ENCODE data around the gene SPATA18. TPM values are rescaled to one million over a fixed set of nuclear protein-coding genes. Genes with fewer than 3 reads are reported as not detected.

SPATA18 gene
- total and polyA plus RNA-seq, 9 of the 15 experiments (the other 6 are each of a cell fraction or from before 2014, with no cell fraction given): 0.09 TPM; not detected in 8

- TF ChIP-seq ZNF77 (CRISPR knock-in tag; IDR thresholded peaks at IDR 0.05): no peak
Measured at GRCh38 chr4:52049266-52049665, 1.8 kb upstream of the SPATA18 start (continued).

DNA sequence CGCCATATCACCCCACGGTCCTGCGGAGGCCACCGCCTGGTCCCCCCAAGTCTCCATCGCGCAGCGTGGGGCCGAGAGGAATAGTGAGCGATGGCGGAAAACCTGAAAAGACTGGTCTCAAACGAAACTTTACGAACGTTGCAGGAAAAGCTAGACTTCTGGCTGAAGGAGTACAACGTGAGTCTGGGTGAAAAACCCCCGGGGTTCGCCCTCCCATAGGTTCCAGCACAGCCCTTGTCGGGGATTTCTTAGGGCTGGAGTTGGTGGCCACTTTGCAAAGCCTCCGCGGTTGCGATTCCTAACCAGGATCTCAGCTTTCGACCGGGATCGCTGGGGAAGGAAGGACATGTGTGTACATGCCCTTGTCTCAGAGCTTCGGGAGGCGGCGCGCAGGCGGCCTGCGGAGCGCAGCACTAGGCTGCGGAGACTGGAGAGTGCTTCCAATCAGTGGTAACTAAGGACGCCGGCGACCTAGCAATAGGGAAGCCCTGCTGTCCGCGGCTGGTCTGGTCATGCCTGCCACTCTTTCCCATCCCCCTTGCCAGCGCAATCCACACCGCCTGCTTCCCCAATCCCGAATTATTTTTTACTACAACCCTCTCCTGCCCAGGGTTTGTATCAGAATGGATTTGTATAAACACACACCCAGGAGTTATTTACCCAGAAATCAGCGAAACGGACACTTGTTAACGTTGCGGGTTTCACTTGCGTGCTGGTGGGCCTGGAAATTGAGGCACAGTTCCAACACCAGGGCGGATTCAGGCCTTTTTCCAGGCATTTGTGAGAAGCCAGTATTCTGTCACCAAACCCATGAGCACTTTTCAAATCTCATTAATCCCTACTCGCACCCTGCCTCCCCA is 741 bp downstream of the SPATA18 start:
- DNase-seq (ENCODE audit: extremely low read depth in 1 of 4, low spot score in 3 of 4) (no peak), FAIRE-seq (no peak), ATAC-seq (no peak)
- Histone ChIP-seq H3K4me3 (no peak overlapping the region), H3K36me3 (ENCODE audit: control insufficient read depth, insufficient read depth, low read length) (no peaks in the 10 kb centered on the region), H3K79me2 (ENCODE audit: control insufficient read depth, insufficient read depth, low read length) (no peaks in the 10 kb centered on the region), H3K9me3 (replicated peaks; ENCODE audit: control insufficient read depth, insufficient read depth, low read depth, low read length) (no peaks in the 10 kb centered on the region), H3K27ac (ENCODE audit: extremely low read depth, low read depth, low read length) (no peak overlapping the region), H2AFZ (ENCODE audit: low read depth, low read length) (no peak overlapping the region), H3K9me1 (ENCODE audit: control insufficient read depth, insufficient read depth, low read length) (no peaks in the 10 kb centered on the region), H3K4me2 (ENCODE audit: insufficient read depth, low read length) (no peak overlapping the region), H3K4me1 (replicated peaks in 1 of 2; ENCODE audit: control insufficient read depth in 2 of 2, insufficient read depth in 2 of 2, low read length in 2 of 2) (no peaks in the 10 kb centered on the region; a peak in 1 of 5 replicates), H3K27me3 (ENCODE audit: control insufficient read depth in 2 of 2, insufficient read depth in 2 of 2, low read length in 2 of 2) (peaks cover 0 to 14% of the 10 kb centered on the region in 2 experiments; a peak in 2 of 5 replicates), H4K20me1 (replicated peaks; ENCODE audit: control insufficient read depth, insufficient read depth, low read length) (no peaks in the 10 kb centered on the region), H3K9ac (ENCODE audit: insufficient read depth in 1 of 2, low read depth in 2 of 2, low read length in 2 of 2) (no peak overlapping the region)
- no TSS peak for BruUV-seq (replicated peaks)
- TF ChIP-seq, protein P1, sequence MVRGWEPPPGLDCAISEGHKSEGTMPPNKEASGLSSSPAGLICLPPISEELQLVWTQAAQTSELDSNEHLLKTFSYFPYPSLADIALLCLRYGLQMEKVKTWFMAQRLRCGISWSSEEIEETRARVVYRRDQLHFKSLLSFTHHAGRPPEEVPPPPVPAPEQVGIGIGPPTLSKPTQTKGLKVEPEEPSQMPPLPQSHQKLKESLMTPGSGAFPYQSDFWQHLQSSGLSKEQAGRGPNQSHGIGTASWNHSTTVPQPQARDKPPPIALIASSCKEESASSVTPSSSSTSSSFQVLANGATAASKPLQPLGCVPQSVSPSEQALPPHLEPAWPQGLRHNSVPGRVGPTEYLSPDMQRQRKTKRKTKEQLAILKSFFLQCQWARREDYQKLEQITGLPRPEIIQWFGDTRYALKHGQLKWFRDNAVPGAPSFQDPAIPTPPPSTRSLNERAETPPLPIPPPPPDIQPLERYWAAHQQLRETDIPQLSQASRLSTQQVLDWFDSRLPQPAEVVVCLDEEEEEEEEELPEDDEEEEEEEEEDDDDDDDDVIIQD (CRISPR knock-in tag; IDR thresholded peaks at IDR 0.05): no peak
- TF ChIP-seq RFX1 (IDR thresholded peaks at IDR 0.05) (peak; percentile 14; the same call in 1 of the 2 replicates), ZFP30 (CRISPR knock-in tag; IDR thresholded peaks at IDR 0.05; ENCODE audit: borderline replicate concordance) (no peak), KDM2B (CRISPR knock-in tag; IDR thresholded peaks at IDR 0.05) (no peak), AFF4 (CRISPR knock-in tag; IDR thresholded peaks at IDR 0.05) (no peak), ZNF699 (CRISPR knock-in tag; IDR thresholded peaks at IDR 0.05; ENCODE audit: insufficient replicate concordance) (no peak), EP400 (IDR thresholded peaks at IDR 0.05) (no peak), XRCC5 (IDR thresholded peaks at IDR 0.05; ENCODE audit: low read depth, low read length) (no peak), MYBL2 (IDR thresholded peaks at IDR 0.05; ENCODE audit: low read depth) (no peak), MYBL2 (CRISPR knock-in tag; IDR thresholded peaks at IDR 0.05; ENCODE audit: borderline replicate concordance) (no peak)
- WGBS (ENCODE audit: insufficient coverage, low coverage, missing lambda C conversion rate): 14% methylated on average over 43 of the region's 46 CpGs
- CTCF ChIA-PET (ENCODE audit: low intra/inter-chr PET ratio): no interaction called here
- in situ Hi-C loops (cut with MboI) (no loop called here), intact Hi-C loops (cut with micrococcal nuclease) (no loop called here)
- POLR2A ChIA-PET: no interaction called here

Data from K562 (cell line).